Caco-2 (cell line): Measurements from ENCODE around the gene PAAF1. TPM values are rescaled to one million over a fixed set of nuclear protein-coding genes. Genes with fewer than 3 reads are reported as not detected.
A peak's percentile ranks its signal among the peaks of the same experiment; 100 is the strongest.

Source experiments
- BruUV-seq: library from RNA; stranded (reverse); fragments of 400-500 nt; replicated peaks from 2 replicates; lab custom pipeline; 2021; lab: Mats Ljungman, UMichigan
- CTCF ChIA-PET: fragments of 300-600 bp; sonication (Branson Sonifier 250); formaldehyde crosslinking; loops from one replicate; lab custom pipeline; 2022; ENCODE audit warnings: antibody characterized with exemption; lab: Charles Lee
- POLR2A ChIA-PET: fragments of 300-600 bp; sonication (Branson Sonifier 250); formaldehyde crosslinking; loops from one replicate; lab custom pipeline; 2022; ENCODE audit warnings: antibody characterized with exemption; lab: Charles Lee
- DNase-seq, 2 experiments: peaks; one replicate each; pipeline versions ENCODE4 v3.0.0 to v3.0.0-alpha.2; 2020 to 2022
- H3K27me3 ChIP-seq: replicated peaks from 2 replicates; pipeline ENCODE4 v1.6.0; 2011; ENCODE audit warnings: low read length; ENCODE audit not compliant: control insufficient read depth, insufficient read depth
- H3K36me3 ChIP-seq: 2 replicates; pipeline ENCODE4 v1.5.1; 2011; ENCODE audit warnings: low read length; ENCODE audit not compliant: control insufficient read depth, insufficient read depth
- H3K4me1 ChIP-seq: fragments of 250-450 bp; sonication (Bioruptor Pico); 2 replicates; pipeline ENCODE4 v1.5.1; 2020; ENCODE audit warnings: mild to moderate bottlenecking
- H3K4me3 ChIP-seq: 2 replicates; pipeline ENCODE4 v1.5.1; 2011; ENCODE audit warnings: low read depth, mild to moderate bottlenecking, control low read depth, low read length
- H3K9me3 ChIP-seq: fragments of 250-450 bp; sonication (Bioruptor Pico); 2 replicates; pipeline ENCODE4 v1.5.1; 2020; ENCODE audit warnings: mild to moderate bottlenecking, moderate library complexity
- H3K27ac Mint-ChIP-seq: one replicate; pipeline ENCODE4 v1.8.0; 2022; ENCODE audit warnings: mixed read lengths; ENCODE audit not compliant: unreplicated experiment
- H3K27me3 Mint-ChIP-seq: one replicate; pipeline ENCODE4 v1.8.0; 2022; ENCODE audit warnings: mixed read lengths; ENCODE audit not compliant: insufficient read depth, unreplicated experiment
- H3K36me3 Mint-ChIP-seq: one replicate; pipeline ENCODE4 v1.8.0; 2022; ENCODE audit warnings: mild to moderate bottlenecking, mixed read lengths; ENCODE audit not compliant: insufficient read depth, unreplicated experiment
- H3K4me1 Mint-ChIP-seq: one replicate; pipeline ENCODE4 v1.8.0; 2022; ENCODE audit warnings: low read depth, mixed read lengths; ENCODE audit not compliant: unreplicated experiment
- H3K4me3 Mint-ChIP-seq: one replicate; pipeline ENCODE4 v1.8.0; 2022; ENCODE audit warnings: mild to moderate bottlenecking, moderate library complexity, mixed read lengths; ENCODE audit not compliant: unreplicated experiment
- H3K9me3 Mint-ChIP-seq: one replicate; pipeline ENCODE4 v1.8.0; 2022; ENCODE audit warnings: mixed read lengths; ENCODE audit not compliant: unreplicated experiment
- intact Hi-C: fragments of 100-400 bp; cut with micrococcal nuclease; formaldehyde crosslinking; loops from one replicate; pipeline ENCODE4 v1.10.0; 2022; ENCODE audit not compliant: unreplicated experiment
- total RNA-seq: library from RNA; stranded (reverse); gene quantifications from 2 replicates; pipeline ENCODE4 v1.2.3, GENCODE V29; 2022
- TF ChIP-seq, protein P1 (sequence below), 2 experiments: fragments of 200-600 bp in 1 of 2; IDR thresholded peaks; 1 replicate in 1 of 2; 2 replicates in 1 of 2; pipeline versions ENCODE4 v1.5.1 to v1.8.0; 2011 to 2022; ENCODE audit warnings: antibody characterized with exemption in 1 of 2, control low read depth in 1 of 2, inconsistent platforms in 1 of 2, low read depth in 1 of 2, low read length in 1 of 2, mild to moderate bottlenecking in 1 of 2, moderate library complexity in 1 of 2; ENCODE audit not compliant: insufficient read depth in 1 of 2, severe bottlenecking in 1 of 2, unreplicated experiment in 1 of 2

The PAAF1 gene
- total RNA-seq, 1 experiment from 2014 or later, result 51.6 TPM

DNA sequence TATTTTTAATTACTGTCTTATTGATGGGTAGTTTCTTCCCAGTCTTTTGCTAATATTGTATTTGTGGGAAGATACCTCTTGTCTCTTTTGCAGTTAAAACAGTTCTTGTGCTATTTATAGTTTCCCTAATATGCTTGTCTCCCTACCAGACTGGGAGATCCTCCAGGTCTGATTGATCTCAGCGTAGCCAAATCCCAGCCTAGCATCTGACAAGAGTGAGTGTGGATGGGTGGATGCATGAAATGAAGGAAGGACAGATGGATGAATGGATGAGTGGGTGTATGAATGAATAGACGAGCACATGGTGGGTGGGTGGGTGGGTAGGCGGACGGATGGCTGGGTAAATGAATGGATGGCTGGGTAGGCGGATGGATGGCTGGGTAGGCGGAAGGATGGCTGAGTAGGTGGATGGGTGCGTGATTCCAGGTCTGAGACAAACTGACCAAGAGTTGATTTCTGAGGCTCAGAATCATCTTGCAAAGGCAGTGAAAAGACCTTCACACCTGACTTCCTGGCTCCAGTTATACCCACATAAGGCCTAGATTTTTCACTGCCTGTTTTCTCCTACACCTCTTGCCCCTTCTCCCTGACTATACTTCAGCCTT is 85.4 kb downstream of the PAAF1 start:
- H3K36me3 Mint-ChIP-seq, result no peaks in the 10 kb centered on the region
- Histone ChIP-seq H3K9me3 (no peaks in the 10 kb centered on the region), H3K4me1 (no peaks in the 10 kb centered on the region), H3K27me3 (no peaks in the 10 kb centered on the region; the same call in 1 of the 2 replicates), H3K4me3 (no peak overlapping the region), H3K36me3 (no peaks in the 10 kb centered on the region)
- no peaks in the 10 kb centered on the region for H3K27me3 Mint-ChIP-seq
- CTCF ChIA-PET, result no interaction called here
- no peak overlapping the region for H3K4me3 Mint-ChIP-seq
- TF ChIP-seq, protein P1, sequence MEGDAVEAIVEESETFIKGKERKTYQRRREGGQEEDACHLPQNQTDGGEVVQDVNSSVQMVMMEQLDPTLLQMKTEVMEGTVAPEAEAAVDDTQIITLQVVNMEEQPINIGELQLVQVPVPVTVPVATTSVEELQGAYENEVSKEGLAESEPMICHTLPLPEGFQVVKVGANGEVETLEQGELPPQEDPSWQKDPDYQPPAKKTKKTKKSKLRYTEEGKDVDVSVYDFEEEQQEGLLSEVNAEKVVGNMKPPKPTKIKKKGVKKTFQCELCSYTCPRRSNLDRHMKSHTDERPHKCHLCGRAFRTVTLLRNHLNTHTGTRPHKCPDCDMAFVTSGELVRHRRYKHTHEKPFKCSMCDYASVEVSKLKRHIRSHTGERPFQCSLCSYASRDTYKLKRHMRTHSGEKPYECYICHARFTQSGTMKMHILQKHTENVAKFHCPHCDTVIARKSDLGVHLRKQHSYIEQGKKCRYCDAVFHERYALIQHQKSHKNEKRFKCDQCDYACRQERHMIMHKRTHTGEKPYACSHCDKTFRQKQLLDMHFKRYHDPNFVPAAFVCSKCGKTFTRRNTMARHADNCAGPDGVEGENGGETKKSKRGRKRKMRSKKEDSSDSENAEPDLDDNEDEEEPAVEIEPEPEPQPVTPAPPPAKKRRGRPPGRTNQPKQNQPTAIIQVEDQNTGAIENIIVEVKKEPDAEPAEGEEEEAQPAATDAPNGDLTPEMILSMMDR (IDR thresholded peaks at IDR 0.05; ENCODE audit: insufficient read depth in 1 of 2, low read depth in 1 of 2, low read length in 1 of 2, severe bottlenecking in 1 of 2, unreplicated experiment in 1 of 2), result no peak
- no peaks in the 10 kb centered on the region for H3K9me3 Mint-ChIP-seq
- DNase-seq, result peak in 1 of 2 experiments; percentile 21
- no peak overlapping the region for H3K27ac Mint-ChIP-seq
- BruUV-seq, result no TSS peak
- POLR2A ChIA-PET, result no interaction called here
- no peaks in the 10 kb centered on the region for H3K4me1 Mint-ChIP-seq
- intact Hi-C loops, result loop anchor here (5.0 kb wide), 1 partner anchor 210 kb away; the partner anchor contains the start of genes C2CD3 and PPME1

DNA sequence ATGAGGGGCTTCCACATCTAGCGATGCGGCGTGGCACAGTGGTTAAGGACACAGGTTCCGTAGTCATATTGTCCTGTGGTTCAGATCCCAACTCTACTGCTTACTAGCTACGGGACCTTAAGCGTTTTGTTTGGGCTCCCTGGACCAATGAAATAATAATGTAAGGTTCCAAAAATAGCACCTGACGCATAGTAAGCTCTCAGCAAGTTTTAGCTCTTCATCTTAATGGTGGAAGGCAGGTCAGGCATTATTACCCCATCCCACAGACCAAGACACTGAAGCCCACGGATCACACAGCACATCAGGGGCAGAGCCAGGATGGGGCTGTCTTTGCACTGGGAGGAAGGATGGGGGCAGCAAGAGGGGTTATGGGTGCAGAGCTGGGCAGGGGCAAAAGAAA is 87.1 kb downstream of the PAAF1 start:
- Mint-ChIP-seq H3K9me3 (no peaks in the 10 kb centered on the region), H3K27me3 (no peaks in the 10 kb centered on the region), H3K4me1 (no peaks in the 10 kb centered on the region), H3K27ac (no peak overlapping the region), H3K36me3 (peaks cover 7% of the 10 kb centered on the region), H3K4me3 (no peak overlapping the region)
- TF ChIP-seq, protein P1 (IDR thresholded peaks at IDR 0.05; ENCODE audit: insufficient read depth in 1 of 2, low read depth in 1 of 2, low read length in 1 of 2, severe bottlenecking in 1 of 2, unreplicated experiment in 1 of 2), result no peak
- POLR2A ChIA-PET, result interaction anchor here (0.6 kb wide), 1 partner anchor 418 kb away, joined by 3 read pairs; no protein-coding TSS in a partner anchor
- no peaks in the 10 kb centered on the region for H3K36me3 ChIP-seq
- no peak overlapping the region for H3K4me3 ChIP-seq
- DNase-seq, result no peak
- H3K4me1 ChIP-seq, result no peaks in the 10 kb centered on the region
- H3K27me3 ChIP-seq, result no peaks in the 10 kb centered on the region; the same call in 1 of the 2 replicates
- intact Hi-C loops, result loop anchor here (1.0 to 5.0 kb wide), 5 partner anchors 18 to 484 kb away; partner anchors contain the start of genes C2CD3, PPME1 and UCP2
- no peaks in the 10 kb centered on the region for H3K9me3 ChIP-seq
- BruUV-seq, result no TSS peak
- CTCF ChIA-PET, result interaction anchor here (0.6 to 1.4 kb wide), 9 partner anchors 18 to 485 kb away, joined by 3 to 11 read pairs (median 3); partner anchors contain the start of genes C2CD3, PPME1 and UCP2

DNA sequence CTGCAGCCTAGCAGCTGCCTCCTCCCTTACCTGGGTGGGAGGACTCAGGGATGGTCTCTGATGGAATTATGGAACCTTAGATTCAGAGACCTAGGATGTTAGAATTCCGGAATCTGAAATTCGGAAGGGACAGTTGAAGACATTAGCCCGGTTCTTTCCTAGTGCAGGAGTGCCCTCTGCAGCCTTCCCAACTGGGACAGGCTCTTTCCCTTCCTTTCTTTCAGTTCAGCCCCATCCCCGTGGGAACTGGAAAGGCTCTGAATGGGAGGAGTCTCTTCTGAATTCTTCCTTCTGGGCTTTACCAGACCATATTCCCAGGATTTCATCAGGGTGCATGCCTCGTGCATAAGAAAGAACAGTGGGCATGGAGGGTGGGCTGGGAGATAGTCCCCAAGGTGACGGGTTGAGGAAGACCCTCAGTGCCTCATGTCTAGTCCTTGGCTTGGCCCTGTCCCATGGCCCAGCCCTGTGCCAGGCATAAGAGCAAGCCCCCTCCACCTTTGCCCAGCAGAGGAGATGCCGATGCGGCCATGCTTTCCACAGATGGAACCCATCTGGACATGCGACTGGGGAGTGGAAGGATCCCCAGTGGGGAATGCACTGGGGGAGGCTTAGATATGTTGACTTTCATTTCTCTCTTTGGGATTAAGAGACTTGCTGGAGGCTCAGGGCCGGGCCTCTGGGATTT is 88.4 kb downstream of the PAAF1 start:
- H3K4me3 ChIP-seq, result no peak overlapping the region

More for the DNA sequence above, 88.4 kb downstream of the PAAF1 start:
- Mint-ChIP-seq H3K36me3 (peaks cover 10% of the 10 kb centered on the region), H3K27me3 (no peaks in the 10 kb centered on the region), H3K27ac (no peak overlapping the region), H3K4me3 (no peak overlapping the region), H3K4me1 (no peaks in the 10 kb centered on the region), H3K9me3 (no peaks in the 10 kb centered on the region)
- BruUV-seq, result no TSS peak
- no peaks in the 10 kb centered on the region for H3K4me1 ChIP-seq
- H3K36me3 ChIP-seq, result no peaks in the 10 kb centered on the region
- no peaks in the 10 kb centered on the region; the same call in 1 of the 2 replicates for H3K27me3 ChIP-seq
- peak; percentile 36 to 37 for DNase-seq
- TF ChIP-seq, protein P1 (IDR thresholded peaks at IDR 0.05; ENCODE audit: insufficient read depth in 1 of 2, low read depth in 1 of 2, low read length in 1 of 2, severe bottlenecking in 1 of 2, unreplicated experiment in 1 of 2), result no peak
- intact Hi-C loops, result no loop called here
- H3K9me3 ChIP-seq, result no peaks in the 10 kb centered on the region
- CTCF ChIA-PET, result no interaction called here
- POLR2A ChIA-PET, result interaction anchor here (0.8 kb wide), 1 partner anchor 293 kb away, joined by 4 read pairs; no protein-coding TSS in a partner anchor
